Breast epithelium (tissue), 4 donors: ENCODE measurements around the gene MCF2L2. TPM values are rescaled to one million over a fixed set of nuclear protein-coding genes. Genes with fewer than 3 reads are reported as not detected.

Experiments used
- DNase-seq, 2 donors: peaks; one replicate each; pipeline ENCODE4 v3.0.0-alpha.2; 2019; ENCODE audit warnings: low spot score in 2 of 2
- H3K27ac ChIP-seq, 2 donors: fragments of 200-600 bp; sonication (generic) in 1 of 2; one replicate each; pipeline ENCODE4 v1.5.1; 2016 to 2019; ENCODE audit warnings: mild to moderate bottlenecking in 1 of 2
- H3K27me3 ChIP-seq, 2 donors: fragments of 200-600 bp; sonication (generic) in 1 of 2; one replicate each; pipeline versions ENCODE4 v1.5.1 to v1.6.0; 2017 to 2019; ENCODE audit warnings: control low read depth in 1 of 2, mild to moderate bottlenecking in 1 of 2
- H3K36me3 ChIP-seq: fragments of 200-600 bp; one replicate; pipeline ENCODE4 v1.5.1; 2019
- H3K4me1 ChIP-seq, 2 donors: fragments of 200-600 bp; sonication (generic); one replicate each; pipeline ENCODE4 v1.5.1; 2016 to 2019; ENCODE audit warnings: control low read depth in 1 of 2
- H3K4me3 ChIP-seq, 3 donors: fragments of 200-600 bp; sonication (generic); 1 replicate in 2 of 3; 2 replicates in 1 of 3; pipeline ENCODE4 v1.5.1; 2016 to 2019; ENCODE audit warnings: mild to moderate bottlenecking in 3 of 3, moderate library complexity in 2 of 3
- H3K9me3 ChIP-seq, 2 donors: fragments of 200-600 bp; sonication (generic) in 1 of 2; one replicate each; pipeline ENCODE4 v1.5.1; 2016 to 2019; ENCODE audit warnings: control low read depth in 1 of 2
- POLR2A ChIP-seq: fragments of 450-650 bp; IDR thresholded peaks from one replicate; pipeline ENCODE4 v1.6.1; 2016; ENCODE audit warnings: antibody characterized with exemption, mild to moderate bottlenecking, moderate library complexity
- POLR2AphosphoS5 ChIP-seq, 3 donors: sonication (generic); formaldehyde crosslinking; IDR thresholded peaks; one replicate each; pipeline ENCODE4 v1.6.1; 2017; ENCODE audit warnings: antibody characterized with exemption in 3 of 3
- intact Hi-C: fragments of 100-400 bp; cut with DNase I; formaldehyde crosslinking; loops from one replicate; pipeline ENCODE4 v1.15.1; 2023; ENCODE audit warnings: low total_unique reads
- total RNA-seq, 3 donors: library from RNA; depleted of rRNA; stranded (reverse); fragments of >200 nt; gene quantifications; one replicate each; pipeline ENCODE4 v1.1.0, GENCODE V29; 2016
- TF ChIP-seq, protein P1 (sequence below), 3 donors: fragments of 450-650 bp; IDR thresholded peaks; one replicate each; pipeline ENCODE4 v1.5.1; 2016 to 2017; ENCODE audit warnings: antibody characterized with exemption in 3 of 3, mild to moderate bottlenecking in 3 of 3, moderate library complexity in 3 of 3

MCF2L2 gene
- total RNA-seq, 3 donors from 2014 or later, result 0.64 to 1.5 (median 1.3) TPM

DNA sequence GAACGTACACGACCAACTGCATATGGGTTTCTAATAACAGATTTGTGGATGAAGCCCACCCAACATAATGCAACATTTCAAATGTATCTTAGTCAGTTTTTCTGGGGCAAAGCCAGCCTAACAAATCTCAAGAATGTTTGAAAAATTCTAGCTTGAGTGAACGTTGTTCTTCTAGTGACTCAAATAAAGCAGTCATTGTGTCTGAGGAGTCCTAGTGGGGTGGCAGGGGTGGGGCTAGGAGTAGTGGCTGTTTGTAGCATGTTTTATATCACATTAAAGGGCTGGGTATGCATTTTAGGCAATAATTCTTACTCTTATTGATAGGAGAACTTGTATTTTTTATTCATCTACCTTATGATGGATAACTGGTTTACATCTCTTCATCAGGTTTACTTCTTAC lies 169.3 kb downstream of the MCF2L2 start:
- no peaks in the 10 kb centered on the region for H3K36me3 ChIP-seq
- TF ChIP-seq POLR2A, result no peak
- H3K27me3 ChIP-seq, result no peaks in the 10 kb centered on the region
- H3K4me3 ChIP-seq, result no peak overlapping the region
- DNase-seq, result no peak
- intact Hi-C loops, result no loop called here
- H3K27ac ChIP-seq, result peak overlapping the region in 1 of 2 donors; percentile 45
- no peaks in the 10 kb centered on the region for H3K4me1 ChIP-seq
- no peaks in the 10 kb centered on the region for H3K9me3 ChIP-seq

DNA sequence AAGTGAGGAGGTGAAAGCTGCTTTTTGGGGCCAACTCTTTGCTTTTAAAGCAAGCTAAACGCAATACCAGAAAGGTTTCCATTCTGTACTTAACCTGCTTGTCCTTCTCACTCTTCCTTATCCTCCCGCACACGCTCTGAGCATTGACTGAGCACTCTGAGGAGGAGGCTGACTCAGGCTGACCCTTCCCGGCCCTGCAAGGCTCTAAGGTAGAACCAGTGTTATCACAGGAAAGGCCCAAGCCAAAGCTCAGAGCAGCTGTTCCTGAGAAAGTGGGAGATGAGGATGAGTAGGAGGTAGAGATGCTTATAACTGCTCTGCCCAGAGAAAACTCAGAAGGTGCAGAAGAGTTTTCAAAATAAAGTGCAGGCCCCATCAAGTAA lies 173.1 kb downstream of the MCF2L2 start:
- no peaks in the 10 kb centered on the region for H3K4me1 ChIP-seq
- intact Hi-C loops, result no loop called here
- H3K27ac ChIP-seq, result peak overlapping the region; percentile 93 to 95

DNA sequence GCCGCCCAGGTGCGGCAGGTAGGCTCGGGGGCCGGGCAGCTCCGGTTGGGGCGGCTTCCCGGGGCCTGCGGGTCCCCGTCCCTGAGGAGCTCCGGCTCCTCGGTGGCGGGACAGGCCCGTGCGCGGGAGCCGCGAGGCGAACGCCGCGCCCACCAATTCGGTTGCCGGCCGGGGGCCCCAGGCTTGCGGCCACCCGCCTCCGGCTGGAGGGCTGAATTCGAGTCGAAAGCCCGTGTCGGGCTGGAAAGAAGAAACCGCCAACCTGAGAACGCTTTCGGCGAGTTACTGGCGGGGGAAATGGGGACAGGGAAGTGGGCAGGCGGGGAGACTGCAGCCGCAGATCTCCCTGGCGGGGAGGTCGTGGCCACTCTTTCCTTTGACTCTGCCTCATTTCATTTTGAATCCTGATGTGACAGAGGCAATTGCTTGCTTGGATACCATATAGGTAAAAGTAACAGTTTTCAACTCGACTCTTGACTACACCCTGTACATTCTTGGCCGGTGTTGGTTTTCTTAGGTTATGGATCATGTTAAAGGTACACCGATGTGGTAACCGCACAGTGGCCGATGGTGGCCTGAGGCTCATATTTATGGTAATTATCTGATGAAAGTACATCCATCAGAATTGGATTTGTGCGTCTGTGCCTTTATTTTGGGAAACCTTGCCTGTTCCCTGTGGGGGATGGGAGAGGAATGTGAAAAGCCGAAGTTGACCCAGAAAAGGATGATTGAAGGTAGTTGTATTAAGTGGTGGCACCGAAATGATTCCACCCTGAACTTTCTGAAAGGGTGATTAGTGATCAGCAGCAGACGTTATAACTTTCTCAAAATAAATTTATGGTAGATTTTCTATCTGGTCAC lies 173.7 kb downstream of the MCF2L2 start:
- no peaks in the 10 kb centered on the region for H3K4me1 ChIP-seq
- DNase-seq, result no peak
- intact Hi-C loops, result no loop called here
- no peaks in the 10 kb centered on the region for H3K27me3 ChIP-seq
- TF ChIP-seq POLR2AphosphoS5 (IDR thresholded peaks at IDR 0.05), result no peak
- TF ChIP-seq, protein P1, sequence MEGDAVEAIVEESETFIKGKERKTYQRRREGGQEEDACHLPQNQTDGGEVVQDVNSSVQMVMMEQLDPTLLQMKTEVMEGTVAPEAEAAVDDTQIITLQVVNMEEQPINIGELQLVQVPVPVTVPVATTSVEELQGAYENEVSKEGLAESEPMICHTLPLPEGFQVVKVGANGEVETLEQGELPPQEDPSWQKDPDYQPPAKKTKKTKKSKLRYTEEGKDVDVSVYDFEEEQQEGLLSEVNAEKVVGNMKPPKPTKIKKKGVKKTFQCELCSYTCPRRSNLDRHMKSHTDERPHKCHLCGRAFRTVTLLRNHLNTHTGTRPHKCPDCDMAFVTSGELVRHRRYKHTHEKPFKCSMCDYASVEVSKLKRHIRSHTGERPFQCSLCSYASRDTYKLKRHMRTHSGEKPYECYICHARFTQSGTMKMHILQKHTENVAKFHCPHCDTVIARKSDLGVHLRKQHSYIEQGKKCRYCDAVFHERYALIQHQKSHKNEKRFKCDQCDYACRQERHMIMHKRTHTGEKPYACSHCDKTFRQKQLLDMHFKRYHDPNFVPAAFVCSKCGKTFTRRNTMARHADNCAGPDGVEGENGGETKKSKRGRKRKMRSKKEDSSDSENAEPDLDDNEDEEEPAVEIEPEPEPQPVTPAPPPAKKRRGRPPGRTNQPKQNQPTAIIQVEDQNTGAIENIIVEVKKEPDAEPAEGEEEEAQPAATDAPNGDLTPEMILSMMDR (IDR thresholded peaks at IDR 0.05), result no peak
- no peak for TF ChIP-seq POLR2A
- no peaks in the 10 kb centered on the region for H3K9me3 ChIP-seq
- no peaks in the 10 kb centered on the region for H3K36me3 ChIP-seq
- peak overlapping the region; percentile 93 to 95 for H3K27ac ChIP-seq
- H3K4me3 ChIP-seq, result peak overlapping the region; percentile 64 to 87 (median 84)

More for the DNA sequence above, 173.1 kb downstream of the MCF2L2 start:
- H3K9me3 ChIP-seq, result no peaks in the 10 kb centered on the region
- TF ChIP-seq POLR2A, result no peak
- no peak for TF ChIP-seq POLR2AphosphoS5 (IDR thresholded peaks at IDR 0.05)
- TF ChIP-seq, protein P1 (IDR thresholded peaks at IDR 0.05), result no peak
- peak overlapping the region in 2 of 3 donors; percentile 84 to 87 for H3K4me3 ChIP-seq
- H3K36me3 ChIP-seq, result no peaks in the 10 kb centered on the region
- DNase-seq, result no peak
- no peaks in the 10 kb centered on the region for H3K27me3 ChIP-seq

DNA sequence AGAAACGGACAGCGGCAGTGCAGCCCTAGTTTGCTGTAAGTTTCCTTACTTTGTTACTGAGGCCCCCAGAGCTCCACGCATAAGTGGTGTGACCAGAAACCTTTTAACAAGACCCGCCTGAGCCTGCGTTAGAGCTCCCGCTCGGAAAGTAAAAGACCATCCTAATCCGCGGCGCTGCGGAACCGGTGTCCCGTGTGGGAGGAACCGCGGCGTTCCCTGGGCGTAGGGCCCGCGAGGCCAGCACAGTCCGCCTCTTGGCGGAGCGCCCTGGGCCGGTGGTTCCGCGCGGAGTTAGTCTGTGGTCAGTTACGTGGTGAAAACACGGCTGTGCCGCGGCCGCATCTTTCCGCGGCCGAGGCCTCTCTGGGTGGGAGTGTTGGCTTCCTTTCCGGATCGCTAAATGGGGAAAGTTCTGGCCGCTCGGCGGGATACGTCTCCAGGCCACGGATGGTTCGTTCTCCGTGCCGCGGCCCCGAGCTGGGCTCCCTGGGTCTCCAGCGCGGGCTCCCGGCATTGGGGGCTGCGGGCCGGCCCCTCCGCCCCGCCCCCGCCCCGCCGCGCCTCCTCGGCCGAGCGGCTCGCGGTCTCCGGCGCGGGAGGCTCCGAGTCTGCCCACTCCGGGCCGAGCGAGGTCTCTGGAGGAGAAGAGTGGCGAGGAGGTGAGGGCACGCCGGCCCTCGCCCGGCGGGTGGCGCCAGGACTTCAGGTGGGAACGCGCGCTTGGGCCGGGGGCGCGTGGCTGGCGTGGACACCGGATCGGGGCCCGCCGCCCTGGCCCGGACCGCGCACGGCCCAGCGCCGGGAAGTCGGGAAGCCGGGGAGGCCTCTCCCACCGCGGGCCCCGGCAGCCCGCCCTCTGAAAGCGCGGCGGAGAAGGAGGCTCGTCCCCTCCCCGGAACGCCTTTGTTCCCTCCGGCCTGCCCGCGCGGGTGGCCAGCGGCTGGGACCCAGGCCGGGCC lies 174.6 kb downstream of the MCF2L2 start:
- TF ChIP-seq, protein P1 (IDR thresholded peaks at IDR 0.05), result no peak
- TF ChIP-seq POLR2A (peak; percentile 28), POLR2AphosphoS5 (IDR thresholded peaks at IDR 0.05) (peak; percentile 35 to 63 (median 42))
- Histone ChIP-seq H3K27ac (peak overlapping the region; percentile 93 to 95), H3K27me3 (no peaks in the 10 kb centered on the region), H3K4me1 (no peaks in the 10 kb centered on the region), H3K4me3 (peak overlapping the region; percentile 64 to 87 (median 84)), H3K36me3 (no peaks in the 10 kb centered on the region), H3K9me3 (no peaks in the 10 kb centered on the region)
- DNase-seq, result peak in 1 of 2 donors; percentile 65
- intact Hi-C loops, result no loop called here

DNA sequence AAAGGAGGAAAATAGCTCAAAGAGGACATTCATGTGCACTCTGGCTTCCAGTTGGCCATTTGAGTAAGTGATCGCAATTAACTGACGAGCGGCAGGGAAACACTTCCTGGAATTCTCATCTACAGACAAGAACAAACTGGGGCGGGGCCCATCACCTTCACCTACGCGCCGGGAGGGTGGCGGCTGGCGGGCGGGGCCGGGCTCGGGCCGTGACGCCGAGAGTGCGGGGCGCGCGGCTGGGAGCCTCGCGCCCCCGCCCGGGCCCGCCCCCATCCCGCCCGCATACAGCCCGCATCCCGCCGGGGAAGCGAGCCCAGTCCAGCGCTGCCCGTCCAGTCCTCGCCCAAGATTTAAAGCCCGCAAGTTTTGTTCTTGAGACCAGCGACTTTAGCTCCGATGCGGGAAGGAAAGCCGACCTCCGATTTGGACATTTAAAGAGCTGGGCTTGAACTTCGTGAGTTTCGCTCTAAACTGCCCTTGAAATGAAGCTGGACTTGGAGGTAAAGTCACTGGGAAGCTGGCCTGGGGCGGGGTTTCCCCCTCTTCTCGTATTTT lies 175.4 kb downstream of the MCF2L2 start, which contains the start of gene B3GNT5:
B3GNT5 (plus strand) TSS at position 281 of the 555 bp plus-strand sequence. CDS start 16,546 bp downstream, outside the sequence.
- peak in 1 of 2 donors; percentile 86 for DNase-seq
- H3K36me3 ChIP-seq, result no peaks in the 10 kb centered on the region
- no peaks in the 10 kb centered on the region for H3K9me3 ChIP-seq
- intact Hi-C loops, result no loop called here
- no peaks in the 10 kb centered on the region for H3K27me3 ChIP-seq
- no peaks in the 10 kb centered on the region for H3K4me1 ChIP-seq
- H3K27ac ChIP-seq, result peak within 1 kb of the TSS; percentile 93 to 95
- H3K4me3 ChIP-seq, result peak within 1 kb of the TSS; percentile 64 to 87 (median 84)
- TF ChIP-seq POLR2A, result no peak
- TF ChIP-seq, protein P1 (IDR thresholded peaks at IDR 0.05), result no peak
- TF ChIP-seq POLR2AphosphoS5 (IDR thresholded peaks at IDR 0.05), result no peak
